Pancreas (tissue), 10 donors: ENCODE results near the gene PTGDS. TPM values are rescaled to one million over a fixed set of nuclear protein-coding genes. Genes with fewer than 3 reads are reported as not detected.

Experiments used
- ATAC-seq, 4 donors: fragments of 200-7000 bp; cut with Tn5 transposase; one replicate each; pipeline versions ENCODE4 v1.8.0 to v1.9.1; 2020; ENCODE audit warnings: mild to moderate bottlenecking in 4 of 4, moderate library complexity in 4 of 4
- DNase-seq, 6 donors: peaks; one replicate each; pipeline ENCODE4 v3.0.0-alpha.2; 2020
- FAIRE-seq: peaks from 2 replicates; lab custom pipeline; 2012; peaks lifted over from hg19 to GRCh38; lab: Jason Lieb, UNC
- H3K27ac ChIP-seq, 4 donors: fragments of 200-600 bp; sonication (generic); 1 replicate in 3 of 4; 2 replicates in 1 of 4; pipeline versions ENCODE4 v1.5.0 to v1.8.0; 2020
- H3K27me3 ChIP-seq, 4 donors: fragments of 200-600 bp; one replicate each; pipeline ENCODE4 v1.8.0; 2021
- H3K36me3 ChIP-seq, 3 donors: fragments of 200-600 bp; sonication (generic) in 1 of 3; one replicate each; pipeline versions ENCODE4 v1.5.0 to v1.8.0; 2020 to 2021
- H3K4me1 ChIP-seq, 3 donors: fragments of 200-600 bp; one replicate each; pipeline ENCODE4 v1.8.0; 2021
- H3K4me3 ChIP-seq, 4 donors: fragments of 200-600 bp; sonication (generic) in 2 of 4; one replicate each; pipeline versions ENCODE4 v1.5.0 to v1.8.0; 2020 to 2021
- H3K9me3 ChIP-seq, 4 donors: fragments of 200-600 bp; one replicate each; pipeline ENCODE4 v1.8.0; 2021
- CTCF ChIP-seq, 4 donors: fragments of 200-600 bp; sonication (generic) in 3 of 4; IDR thresholded peaks; one replicate each; pipeline versions ENCODE4 v1.5.0 to v1.8.0; 2021; ENCODE audit warnings: antibody characterized with exemption in 4 of 4
- WGBS, 2 donors: extraction: QIAGEN DNeasy Blood & Tissue Kit; methylation state at CpG; one replicate each; pipeline ENCODE4 v1.1.7; 2013; 5-methylcytosine and 5-hydroxymethylcytosine counted together
- intact Hi-C, 3 donors: fragments of 100-400 bp; cut with DNase I; formaldehyde crosslinking; loops; one replicate each; pipeline versions ENCODE4 v1.11.1 to v1.14.2; 2022
- polyA plus RNA-seq, 2 donors: library from polyadenylated mRNA; stranded (reverse); fragments of 200-250 nt; gene quantifications; one replicate each; pipeline ENCODE4 v1.2.3, GENCODE V29; 2013
- total RNA-seq, 6 donors: library from RNA; stranded (reverse); fragmentation: NEBNext Ultra II Directional in 4 of 6; extraction: Animal tissue kit (Norgen Biotek cat#: 25700) in 4 of 6; gene quantifications; one replicate each; pipeline versions ENCODE4 v1.2.1 to v1.2.4, GENCODE V29; 2021 to 2023
- donor health status: healthy with polysubstance abuse.
- donor health status: DM: no; HTN: no; CAD: no; lungs with moderate emphysema.
- donor health status: DM: no; HTN: no; CAD: no.
- donor health status: control.
- donor health status: control.
- donor health status: Bipolar disorder and iron deficiency.
- donor health status: DM: yes; HTN: yes; CAD: no.
- donor health status: DM: no; HTN: no; CAD: no.
- donor health status: DM: no; HTN: no; CAD: no.
- donor health status: DM: yes; HTN: yes; CAD: no.

PTGDS gene
- total and polyA plus RNA-seq, 8 donors = 5.7 to 49.1 (median 36.9) TPM

- H3K27ac ChIP-seq = no peak within 1 kb of the TSS
- H3K4me1 ChIP-seq = peaks cover 0 to 7% (median 7%) of the 10 kb centered on the region in 3 donors
- WGBS, 2 donors = 35 to 36% methylated on average over 34 to 35 of the region's 35 CpGs
- no peaks in the 10 kb centered on the region for H3K9me3 ChIP-seq
- intact Hi-C loops = no loop called here
- H3K4me3 ChIP-seq = no peak within 1 kb of the TSS
- H3K36me3 ChIP-seq = no peaks in the 10 kb centered on the region
- TF ChIP-seq CTCF (IDR thresholded peaks at IDR 0.05) = no peak
- ATAC-seq (no peak), FAIRE-seq (no peak), DNase-seq (no peak)
- no peaks in the 10 kb centered on the region for H3K27me3 ChIP-seq
Measured at GRCh38 chr9:136996361-136997292, 19.3 kb downstream of the PTGDS start, which contains the start of gene CLIC3. Gene CLIC3, minus strand, starts transcription at chr9:136996568. Its CDS starts 25 bp downstream, at chr9:136996543.

GRCh38 chr9:136997371-136997770 lies 20.1 kb downstream of the PTGDS start:
- FAIRE-seq = no peak
- intact Hi-C loops = no loop called here
- H3K36me3 ChIP-seq = no peaks in the 10 kb centered on the region
- peaks cover 0 to 7% (median 7%) of the 10 kb centered on the region in 3 donors for H3K4me1 ChIP-seq
- WGBS, 2 donors = 73 to 77% methylated on average over 9 to 10 of the region's 10 CpGs
- no peak for ATAC-seq
- H3K4me3 ChIP-seq = no peak overlapping the region
- no peaks in the 10 kb centered on the region for H3K27me3 ChIP-seq
- TF ChIP-seq CTCF (IDR thresholded peaks at IDR 0.05) = no peak
- no peak for DNase-seq
- no peaks in the 10 kb centered on the region for H3K9me3 ChIP-seq
- no peak overlapping the region for H3K27ac ChIP-seq

- Histone ChIP-seq H3K27me3 (no peaks in the 10 kb centered on the region), H3K4me3 (no peak overlapping the region), H3K27ac (no peak overlapping the region), H3K36me3 (no peaks in the 10 kb centered on the region), H3K4me1 (peaks cover 0 to 6% (median 6%) of the 10 kb centered on the region in 3 donors), H3K9me3 (no peaks in the 10 kb centered on the region)
- intact Hi-C loops = no loop called here
- 73 to 81% methylated on average over 18 of the region's 18 CpGs for WGBS, 2 donors
- DNase-seq = no peak
- no peak for ATAC-seq
- no peak for FAIRE-seq
- no peak for TF ChIP-seq CTCF (IDR thresholded peaks at IDR 0.05)
Measured at GRCh38 chr9:136997830-136998234, 20.5 kb downstream of the PTGDS start.

GRCh38 chr9:137000177-137000930 lies 23.1 kb downstream of the PTGDS start:
- Histone ChIP-seq H3K4me3 (no peak overlapping the region), H3K27ac (no peak overlapping the region), H3K27me3 (no peaks in the 10 kb centered on the region), H3K4me1 (no peaks in the 10 kb centered on the region), H3K36me3 (no peaks in the 10 kb centered on the region), H3K9me3 (no peaks in the 10 kb centered on the region)
- ATAC-seq = peak in 2 of 4 donors; percentile 27 to 47
- intact Hi-C loops = no loop called here
- no peak for DNase-seq
- FAIRE-seq = no peak
- TF ChIP-seq CTCF (IDR thresholded peaks at IDR 0.05) = no peak
- WGBS, 2 donors = 66 to 72% methylated on average over 10 of the region's 10 CpGs
